Osteoblast (primary cell): ENCODE results near the gene ZBED5. TPM values are rescaled to one million over a fixed set of nuclear protein-coding genes. Genes with fewer than 3 reads are reported as not detected.
"Not testable (repeated sequence)": the region's sequence is repeated elsewhere in the genome, so short reads cannot be mapped to it uniquely, and the experiment has no call there.

Experiments used
- DNase-seq: peaks from one replicate; pipeline ENCODE4 v3.0.0; 2011; ENCODE audit warnings: low spot score, mixed read lengths; ENCODE audit not compliant: insufficient read length; ENCODE audit errors: missing footprints
- H2AFZ ChIP-seq: 2 replicates; pipeline ENCODE4 v1.6.0; 2011; ENCODE audit warnings: mild to moderate bottlenecking, low read length
- H3K27ac ChIP-seq: 2 replicates; pipeline ENCODE4 v1.5.1; 2011; ENCODE audit warnings: mild to moderate bottlenecking, low read depth, low read length, moderate library complexity
- H3K27me3 ChIP-seq: 2 replicates; pipeline ENCODE4 v1.6.0; 2012; ENCODE audit warnings: mild to moderate bottlenecking, control low read depth, inconsistent platforms, low read length, moderate library complexity; ENCODE audit not compliant: insufficient read depth
- H3K36me3 ChIP-seq: 2 replicates; pipeline ENCODE4 v1.5.1; 2011; ENCODE audit warnings: mild to moderate bottlenecking, low read length, control low read depth, moderate library complexity; ENCODE audit not compliant: insufficient read depth
- H3K4me1 ChIP-seq: 2 replicates; pipeline ENCODE4 v1.5.1; 2011; ENCODE audit warnings: mild to moderate bottlenecking, low read length, control low read depth, moderate library complexity; ENCODE audit not compliant: insufficient read depth
- H3K4me2 ChIP-seq: 2 replicates; pipeline ENCODE4 v1.6.0; 2011; ENCODE audit warnings: mild to moderate bottlenecking, low read length; ENCODE audit not compliant: insufficient read depth
- H3K4me3 ChIP-seq: fragments of 200-600 bp; sonication (generic); 3 replicates; pipeline ENCODE4 v1.5.1; 2012; ENCODE audit warnings: mild to moderate bottlenecking, low read length, inconsistent platforms; ENCODE audit not compliant: insufficient read depth
- H3K79me2 ChIP-seq: 2 replicates; pipeline ENCODE4 v1.6.0; 2012; ENCODE audit warnings: mild to moderate bottlenecking, low read length, control low read depth, inconsistent platforms; ENCODE audit not compliant: insufficient read depth
- H3K9me3 ChIP-seq: 2 replicates; pipeline ENCODE4 v1.5.1; 2011; ENCODE audit warnings: low read depth, low read length, control low read depth
- H4K20me1 ChIP-seq: 2 replicates; pipeline ENCODE4 v1.6.0; 2012; ENCODE audit warnings: mild to moderate bottlenecking, low read length, control low read depth; ENCODE audit not compliant: insufficient read depth
- total RNA-seq: library from RNA; depleted of rRNA; stranded (reverse); fragments of >200 nt; gene quantifications from 2 replicates; pipeline ENCODE4 v1.2.3, GENCODE V29; 2012
- TF ChIP-seq, protein P1 (sequence below): IDR thresholded peaks from 2 replicates; pipeline ENCODE4 v1.5.1; 2011; ENCODE audit warnings: mild to moderate bottlenecking, low read depth, low read length, moderate library complexity; ENCODE audit errors: extremely low read depth

ZBED5 gene
- total RNA-seq, 1 donor: 29.7 TPM

DNA sequence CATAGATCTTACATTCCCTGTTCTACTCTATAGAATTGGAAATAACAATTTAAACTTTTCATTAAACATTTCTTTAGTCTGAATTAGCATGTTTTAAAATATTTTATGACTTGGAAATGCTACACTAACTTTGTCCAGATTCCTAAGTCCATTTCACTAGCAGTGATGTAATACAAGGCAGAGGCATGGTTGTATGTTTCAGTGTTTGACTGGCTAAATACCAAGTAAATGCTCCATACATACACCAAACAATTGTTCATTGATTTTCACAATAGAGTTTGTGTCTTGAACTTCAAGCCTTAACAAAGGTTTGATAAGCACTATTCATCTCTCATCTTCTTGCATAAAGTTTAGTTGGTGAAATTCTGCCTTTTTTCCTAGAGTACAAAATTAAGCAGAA, 13.5 kb downstream of the ZBED5 start:
- TF ChIP-seq, protein P1, sequence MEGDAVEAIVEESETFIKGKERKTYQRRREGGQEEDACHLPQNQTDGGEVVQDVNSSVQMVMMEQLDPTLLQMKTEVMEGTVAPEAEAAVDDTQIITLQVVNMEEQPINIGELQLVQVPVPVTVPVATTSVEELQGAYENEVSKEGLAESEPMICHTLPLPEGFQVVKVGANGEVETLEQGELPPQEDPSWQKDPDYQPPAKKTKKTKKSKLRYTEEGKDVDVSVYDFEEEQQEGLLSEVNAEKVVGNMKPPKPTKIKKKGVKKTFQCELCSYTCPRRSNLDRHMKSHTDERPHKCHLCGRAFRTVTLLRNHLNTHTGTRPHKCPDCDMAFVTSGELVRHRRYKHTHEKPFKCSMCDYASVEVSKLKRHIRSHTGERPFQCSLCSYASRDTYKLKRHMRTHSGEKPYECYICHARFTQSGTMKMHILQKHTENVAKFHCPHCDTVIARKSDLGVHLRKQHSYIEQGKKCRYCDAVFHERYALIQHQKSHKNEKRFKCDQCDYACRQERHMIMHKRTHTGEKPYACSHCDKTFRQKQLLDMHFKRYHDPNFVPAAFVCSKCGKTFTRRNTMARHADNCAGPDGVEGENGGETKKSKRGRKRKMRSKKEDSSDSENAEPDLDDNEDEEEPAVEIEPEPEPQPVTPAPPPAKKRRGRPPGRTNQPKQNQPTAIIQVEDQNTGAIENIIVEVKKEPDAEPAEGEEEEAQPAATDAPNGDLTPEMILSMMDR: no peak
- no peaks in the 10 kb centered on the region for H4K20me1 ChIP-seq
- no peaks in the 10 kb centered on the region for H3K36me3 ChIP-seq
- no peaks in the 10 kb centered on the region for H3K79me2 ChIP-seq
- peaks cover 6% of the 10 kb centered on the region for H3K4me1 ChIP-seq
- DNase-seq: peak; percentile 36
- no peak overlapping the region for H3K4me3 ChIP-seq
- H3K27me3 ChIP-seq: no peaks in the 10 kb centered on the region
- H3K9me3 ChIP-seq: no peaks in the 10 kb centered on the region
- H2AFZ ChIP-seq: no peak overlapping the region
- H3K4me2 ChIP-seq: no peak overlapping the region
- H3K27ac ChIP-seq: no peak overlapping the region

DNA sequence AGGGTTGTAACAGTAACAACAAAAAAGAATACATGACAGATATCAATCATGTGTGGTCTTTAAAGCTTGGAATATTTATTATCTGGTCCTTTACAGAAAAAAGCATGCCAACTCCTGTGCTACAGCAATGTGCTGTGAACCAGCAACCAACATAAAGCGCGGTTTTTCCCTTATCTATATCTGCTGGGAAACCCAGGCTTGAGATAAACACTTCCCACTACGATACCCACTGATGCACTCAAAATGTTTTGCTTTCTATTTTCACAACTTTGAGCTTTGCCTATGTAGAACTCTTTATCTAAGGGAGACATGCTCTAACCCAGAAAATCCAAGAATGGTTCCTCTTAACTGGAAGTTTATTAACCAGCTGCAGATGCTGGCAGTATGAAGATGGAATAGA, 19.0 kb downstream of the ZBED5 start:
- no peaks in the 10 kb centered on the region for H3K9me3 ChIP-seq
- H3K27ac ChIP-seq: no peak overlapping the region
- no peaks in the 10 kb centered on the region for H3K36me3 ChIP-seq
- no peak for DNase-seq
- no peaks in the 10 kb centered on the region for H4K20me1 ChIP-seq
- no peaks in the 10 kb centered on the region for H3K79me2 ChIP-seq
- H3K4me1 ChIP-seq: no peaks in the 10 kb centered on the region
- H3K27me3 ChIP-seq: no peaks in the 10 kb centered on the region
- no peak overlapping the region for H3K4me3 ChIP-seq
- TF ChIP-seq, protein P1: no peak
- no peak overlapping the region for H3K4me2 ChIP-seq
- H2AFZ ChIP-seq: no peak overlapping the region

DNA sequence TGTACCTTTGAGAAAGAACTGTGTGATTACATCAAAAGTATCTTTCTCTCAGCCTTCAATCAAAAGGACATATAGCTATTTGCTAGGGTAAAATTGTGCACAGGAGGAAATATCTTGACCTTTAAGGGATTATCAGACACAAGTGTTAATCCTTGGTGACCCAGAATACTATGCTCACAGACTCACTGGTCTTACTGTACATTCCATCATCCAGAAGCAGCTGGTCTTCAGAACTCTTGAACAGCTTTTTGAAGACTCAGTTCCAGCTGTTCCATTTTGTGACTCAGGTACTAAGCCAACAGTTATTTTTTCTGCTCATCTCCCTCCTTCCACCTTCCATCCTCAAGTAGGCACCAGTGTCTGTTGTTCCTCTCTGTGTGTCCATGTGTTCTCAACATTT, 19.8 kb downstream of the ZBED5 start:
- Histone ChIP-seq H4K20me1 (no peaks in the 10 kb centered on the region), H2AFZ (no peak overlapping the region), H3K4me2 (no peak overlapping the region), H3K4me1 (no peaks in the 10 kb centered on the region), H3K36me3 (no peaks in the 10 kb centered on the region), H3K27me3 (no peaks in the 10 kb centered on the region), H3K9me3 (no peaks in the 10 kb centered on the region), H3K79me2 (no peaks in the 10 kb centered on the region), H3K4me3 (no peak overlapping the region), H3K27ac (no peak overlapping the region)
- TF ChIP-seq, protein P1: no peak
- no peak for DNase-seq

DNA sequence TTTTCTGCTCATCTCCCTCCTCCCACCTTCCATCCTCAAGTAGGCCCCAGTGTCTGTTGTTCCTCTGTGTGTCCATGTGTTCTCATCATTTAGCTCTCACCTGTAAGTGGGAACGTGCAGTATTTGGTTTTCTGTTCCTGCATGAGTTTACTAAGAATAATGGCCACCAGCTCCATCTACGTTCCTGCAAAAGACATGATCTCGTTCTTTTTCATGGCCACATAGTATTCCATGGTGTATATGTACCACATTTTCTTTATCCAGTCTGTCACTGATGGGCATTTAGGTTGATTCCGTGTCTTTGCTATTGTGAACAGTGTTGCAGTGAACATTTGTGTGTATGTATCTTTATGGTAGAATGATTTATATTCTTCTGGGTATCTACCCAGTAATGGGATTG, 21.0 kb downstream of the ZBED5 start:
- H3K9me3 ChIP-seq, H3K4me2 ChIP-seq, H3K36me3 ChIP-seq, H3K4me1 ChIP-seq, H3K27me3 ChIP-seq, H3K4me3 ChIP-seq, DNase-seq, H2AFZ ChIP-seq, H4K20me1 ChIP-seq, H3K79me2 ChIP-seq, H3K27ac ChIP-seq: not testable (repeated sequence)
